ENCODE results near the gene EVX2.

The EVX2 gene

DNA sequence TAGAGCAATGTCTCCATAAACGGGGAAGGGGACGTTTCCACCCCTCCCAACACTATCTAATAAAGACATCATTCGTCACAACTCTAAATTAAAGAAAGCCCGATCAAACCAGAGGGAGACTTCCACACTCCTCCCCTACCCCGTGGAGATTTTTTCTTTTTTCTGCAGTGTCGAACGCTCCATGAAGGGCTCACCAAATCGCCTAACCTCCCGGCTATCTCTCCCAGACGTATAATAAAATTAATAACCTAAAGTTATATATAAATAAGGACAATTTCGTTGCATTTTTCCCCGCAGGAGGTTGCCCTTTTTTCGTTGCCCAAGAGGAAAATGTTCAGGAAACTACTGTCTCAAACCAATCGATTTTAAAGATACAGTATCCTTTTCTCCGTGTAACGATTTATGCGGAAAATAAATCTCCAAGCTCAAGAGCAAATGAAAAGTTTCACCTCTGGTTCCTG is 2.4 kb downstream of the EVX2 start:
- Histone ChIP-seq H3K9me3 (ENCODE audit: low read length) (no peaks in the 10 kb centered on the region), H3K79me2 (ENCODE audit: insufficient read depth, low read length) (no peaks in the 10 kb centered on the region), H3K9me2 (ENCODE audit: low read depth, low read length) (no peaks in the 10 kb centered on the region), H3K27ac (ENCODE audit: low read depth, low read length, poor library complexity, severe bottlenecking) (no peak overlapping the region), H3K4me2 (ENCODE audit: low read length) (no peak overlapping the region), H3F3A (ENCODE audit: insufficient read depth, low read length) (no peaks in the 10 kb centered on the region), H3K36me3 (ENCODE audit: insufficient read depth, low read length) (no peaks in the 10 kb centered on the region), H3K9ac (ENCODE audit: low read length) (no peak overlapping the region), H2AFZ (ENCODE audit: low read length) (no peak overlapping the region), H3K27me3 (ENCODE audit: insufficient read depth, low read length) (no peaks in the 10 kb centered on the region), H3K4me1 (ENCODE audit: insufficient read depth, low read length, severe bottlenecking) (no peaks in the 10 kb centered on the region), H4K20me1 (ENCODE audit: insufficient read depth, low read length) (no peaks in the 10 kb centered on the region), H3K4me3 (ENCODE audit: low read depth, low read length, poor library complexity, severe bottlenecking) (no peak overlapping the region)
- TF ChIP-seq, protein P1, sequence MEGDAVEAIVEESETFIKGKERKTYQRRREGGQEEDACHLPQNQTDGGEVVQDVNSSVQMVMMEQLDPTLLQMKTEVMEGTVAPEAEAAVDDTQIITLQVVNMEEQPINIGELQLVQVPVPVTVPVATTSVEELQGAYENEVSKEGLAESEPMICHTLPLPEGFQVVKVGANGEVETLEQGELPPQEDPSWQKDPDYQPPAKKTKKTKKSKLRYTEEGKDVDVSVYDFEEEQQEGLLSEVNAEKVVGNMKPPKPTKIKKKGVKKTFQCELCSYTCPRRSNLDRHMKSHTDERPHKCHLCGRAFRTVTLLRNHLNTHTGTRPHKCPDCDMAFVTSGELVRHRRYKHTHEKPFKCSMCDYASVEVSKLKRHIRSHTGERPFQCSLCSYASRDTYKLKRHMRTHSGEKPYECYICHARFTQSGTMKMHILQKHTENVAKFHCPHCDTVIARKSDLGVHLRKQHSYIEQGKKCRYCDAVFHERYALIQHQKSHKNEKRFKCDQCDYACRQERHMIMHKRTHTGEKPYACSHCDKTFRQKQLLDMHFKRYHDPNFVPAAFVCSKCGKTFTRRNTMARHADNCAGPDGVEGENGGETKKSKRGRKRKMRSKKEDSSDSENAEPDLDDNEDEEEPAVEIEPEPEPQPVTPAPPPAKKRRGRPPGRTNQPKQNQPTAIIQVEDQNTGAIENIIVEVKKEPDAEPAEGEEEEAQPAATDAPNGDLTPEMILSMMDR (IDR thresholded peaks at IDR 0.05; ENCODE audit: low read length) = no peak

DNA sequence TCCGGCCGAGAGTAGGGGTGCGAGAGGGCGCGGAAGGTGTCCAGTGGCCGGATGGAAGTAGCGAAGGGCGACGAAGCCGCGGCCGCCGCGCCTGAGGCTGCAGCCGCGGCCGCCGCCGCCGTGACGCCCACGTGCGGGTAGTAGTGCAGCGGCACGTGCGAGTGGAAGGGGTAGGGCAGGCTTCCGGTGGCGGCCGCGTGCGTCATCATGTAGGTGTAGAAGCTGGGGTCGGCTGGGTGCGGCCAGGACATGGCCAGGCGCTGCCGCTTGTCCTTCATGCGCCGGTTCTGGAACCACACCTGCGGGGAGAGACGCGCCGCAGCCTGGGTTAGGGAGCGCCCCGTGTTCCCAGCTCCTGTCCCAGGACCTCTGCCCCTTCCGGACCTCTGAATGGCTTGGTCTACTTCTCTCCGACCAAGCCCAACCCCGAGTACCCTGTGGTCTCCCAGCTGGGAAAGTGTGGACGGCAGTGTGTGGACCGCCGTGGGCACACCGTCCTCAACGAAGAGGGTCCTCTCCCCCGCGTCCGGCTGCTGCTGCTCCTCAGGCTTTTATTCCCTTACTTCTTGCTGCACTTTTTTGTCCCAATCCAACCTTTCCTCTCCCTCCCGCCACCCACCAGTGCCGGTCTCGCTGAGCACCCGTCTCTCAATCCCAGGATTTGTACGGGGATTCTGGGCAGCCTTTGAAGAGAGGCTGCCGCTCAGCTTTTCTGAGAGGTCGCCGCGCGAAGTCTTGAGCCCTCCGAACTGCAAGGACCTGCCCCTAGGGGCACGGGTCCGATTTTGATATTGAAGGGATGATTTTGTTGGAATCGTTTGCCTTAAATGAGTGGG is 3.0 kb downstream of the EVX2 start:
- Histone ChIP-seq H3K36me3 (ENCODE audit: insufficient read depth, low read length) (no peaks in the 10 kb centered on the region), H2AFZ (ENCODE audit: low read length) (no peak overlapping the region), H3K79me2 (ENCODE audit: insufficient read depth, low read length) (no peaks in the 10 kb centered on the region), H3K4me3 (ENCODE audit: low read depth, low read length, poor library complexity, severe bottlenecking) (no peak overlapping the region), H3K9me2 (ENCODE audit: low read depth, low read length) (no peaks in the 10 kb centered on the region), H3K9me3 (ENCODE audit: low read length) (no peaks in the 10 kb centered on the region), H4K20me1 (ENCODE audit: insufficient read depth, low read length) (no peaks in the 10 kb centered on the region), H3K9ac (ENCODE audit: low read length) (no peak overlapping the region), H3K27ac (ENCODE audit: low read depth, low read length, poor library complexity, severe bottlenecking) (no peak overlapping the region), H3F3A (ENCODE audit: insufficient read depth, low read length) (no peaks in the 10 kb centered on the region), H3K4me1 (ENCODE audit: insufficient read depth, low read length, severe bottlenecking) (no peaks in the 10 kb centered on the region), H3K27me3 (ENCODE audit: insufficient read depth, low read length) (no peaks in the 10 kb centered on the region), H3K4me2 (ENCODE audit: low read length) (no peak overlapping the region)
- no peak for TF ChIP-seq EZH2 (IDR thresholded peaks at IDR 0.05; ENCODE audit: borderline replicate concordance, low read length)
- TF ChIP-seq, protein P1 (IDR thresholded peaks at IDR 0.05; ENCODE audit: low read length) = no peak

DNA sequence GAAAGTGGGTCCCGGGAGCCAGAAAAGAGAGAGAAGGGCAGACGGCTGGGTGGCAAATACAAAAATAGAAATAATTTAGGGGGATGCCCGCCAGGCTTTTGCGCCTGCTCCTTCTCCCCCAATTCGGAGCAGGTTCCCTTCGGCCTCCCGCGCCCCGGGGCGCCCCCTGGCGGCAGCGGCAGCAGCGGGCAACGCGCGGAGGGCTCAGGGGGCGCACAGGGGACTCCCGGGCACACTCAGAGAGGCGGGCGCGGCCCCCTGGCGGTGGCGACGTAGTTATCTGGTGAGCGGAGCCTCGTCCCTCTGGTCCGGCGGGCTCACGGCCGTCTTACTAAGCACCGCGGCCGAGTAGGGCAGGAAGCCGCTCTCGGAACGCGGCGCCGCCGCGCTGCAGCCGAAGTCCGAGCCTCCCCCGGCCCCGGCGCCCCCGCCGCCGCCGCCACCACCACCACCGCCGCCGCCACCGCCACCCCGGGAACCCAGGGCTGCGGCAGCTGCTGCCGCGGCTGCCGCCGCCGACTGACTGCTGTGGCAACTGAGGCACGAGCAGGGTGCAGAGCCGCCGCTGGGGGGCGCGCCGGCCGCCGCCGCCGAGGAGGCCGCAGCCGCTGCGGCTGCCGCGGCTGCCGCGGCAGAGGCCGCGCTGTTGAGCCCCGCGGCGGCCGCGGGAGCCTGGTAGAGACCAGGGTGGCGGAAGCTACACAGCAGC is 3.8 kb downstream of the EVX2 start:
- Histone ChIP-seq H3K9me2 (ENCODE audit: low read depth, low read length) (no peaks in the 10 kb centered on the region), H3K27me3 (ENCODE audit: insufficient read depth, low read length) (no peaks in the 10 kb centered on the region), H3K4me1 (ENCODE audit: insufficient read depth, low read length, severe bottlenecking) (no peaks in the 10 kb centered on the region), H3K4me3 (ENCODE audit: low read depth, low read length, poor library complexity, severe bottlenecking) (no peak overlapping the region), H2AFZ (ENCODE audit: low read length) (no peak overlapping the region), H3K79me2 (ENCODE audit: insufficient read depth, low read length) (no peaks in the 10 kb centered on the region), H3K27ac (ENCODE audit: low read depth, low read length, poor library complexity, severe bottlenecking) (no peak overlapping the region), H3K4me2 (ENCODE audit: low read length) (no peak overlapping the region), H3K9ac (ENCODE audit: low read length) (no peak overlapping the region), H3K36me3 (ENCODE audit: insufficient read depth, low read length) (no peaks in the 10 kb centered on the region), H3K9me3 (ENCODE audit: low read length) (no peaks in the 10 kb centered on the region), H4K20me1 (ENCODE audit: insufficient read depth, low read length) (no peaks in the 10 kb centered on the region), H3F3A (ENCODE audit: insufficient read depth, low read length) (no peaks in the 10 kb centered on the region)
- no peak for TF ChIP-seq EZH2 (IDR thresholded peaks at IDR 0.05; ENCODE audit: borderline replicate concordance, low read length)
- TF ChIP-seq, protein P1 (IDR thresholded peaks at IDR 0.05; ENCODE audit: low read length) = no peak

All from OCI-LY1 (cell line).